Trophoblast cell (in vitro differentiated cells and primary cell): Measurements from ENCODE around the gene PKD1L1.

Experiments used
- DNase-seq, 2 donors: peaks; one replicate each; pipeline ENCODE4 v3.0.0-alpha.2; 2016
- H2AFZ ChIP-seq: 2 replicates; pipeline ENCODE4 v1.6.1; 2013; ENCODE audit warnings: low read length, moderate library complexity, mild to moderate bottlenecking; ENCODE audit not compliant: insufficient read depth, poor library complexity
- H2AK5ac ChIP-seq: 2 replicates; pipeline ENCODE4 v1.6.1; 2013; ENCODE audit warnings: mild to moderate bottlenecking, low read length
- H2BK120ac ChIP-seq: 2 replicates; pipeline ENCODE4 v1.6.1; 2013; ENCODE audit warnings: low read length, mild to moderate bottlenecking, moderate library complexity; ENCODE audit not compliant: insufficient read depth, poor library complexity
- H2BK12ac ChIP-seq: 2 replicates; pipeline ENCODE4 v1.6.1; 2013; ENCODE audit warnings: mild to moderate bottlenecking, low read length, moderate library complexity
- H2BK5ac ChIP-seq: 2 replicates; pipeline ENCODE4 v1.6.1; 2013; ENCODE audit warnings: low read length, low read depth, moderate library complexity, mild to moderate bottlenecking; ENCODE audit not compliant: poor library complexity
- H3K14ac ChIP-seq: 2 replicates; pipeline ENCODE4 v1.6.1; 2013; ENCODE audit warnings: mild to moderate bottlenecking, low read length
- H3K18ac ChIP-seq: 2 replicates; pipeline ENCODE4 v1.6.1; 2013; ENCODE audit warnings: mild to moderate bottlenecking, low read length
- H3K23ac ChIP-seq: 2 replicates; pipeline ENCODE4 v1.6.1; 2013; ENCODE audit warnings: low read length
- H3K27ac ChIP-seq: 2 replicates; pipeline ENCODE4 v1.5.1; 2013; ENCODE audit warnings: low read depth, mild to moderate bottlenecking, inconsistent platforms, low read length, moderate library complexity
- H3K27me3 ChIP-seq: 2 replicates; pipeline ENCODE4 v1.6.1; 2013; ENCODE audit warnings: inconsistent platforms, mild to moderate bottlenecking, low read length, moderate library complexity; ENCODE audit not compliant: insufficient read depth
- H3K36me3 ChIP-seq, 2 experiments: 1 replicate in 1 of 2; 2 replicates in 1 of 2; pipeline ENCODE4 v1.6.1; 2013; ENCODE audit warnings: low read length in 2 of 2, mild to moderate bottlenecking in 2 of 2, moderate library complexity in 1 of 2; ENCODE audit not compliant: insufficient read depth in 2 of 2, control insufficient read depth in 1 of 2
- H3K4ac ChIP-seq: 2 replicates; pipeline ENCODE4 v1.6.1; 2013; ENCODE audit warnings: low read depth, mild to moderate bottlenecking, low read length, moderate library complexity
- H3K4me1 ChIP-seq, 2 experiments: 1 replicate in 1 of 2; 2 replicates in 1 of 2; pipeline ENCODE4 v1.6.1; 2013; ENCODE audit warnings: low read length in 2 of 2, mild to moderate bottlenecking in 2 of 2, moderate library complexity in 1 of 2; ENCODE audit not compliant: insufficient read depth in 2 of 2, control insufficient read depth in 1 of 2
- H3K4me2 ChIP-seq: 2 replicates; pipeline ENCODE4 v1.6.1; 2013; ENCODE audit warnings: inconsistent platforms, mild to moderate bottlenecking, low read length, moderate library complexity
- H3K4me3 ChIP-seq: 2 replicates; pipeline ENCODE4 v1.5.1; 2013; ENCODE audit warnings: mild to moderate bottlenecking, low read depth, low read length, inconsistent platforms
- H3K79me1 ChIP-seq: one replicate; pipeline ENCODE4 v1.6.1; 2013; ENCODE audit warnings: low read length
- H3K79me2 ChIP-seq: 2 replicates; pipeline ENCODE4 v1.6.1; 2013; ENCODE audit warnings: low read length, mild to moderate bottlenecking; ENCODE audit not compliant: control insufficient read depth, insufficient read depth, poor library complexity
- H3K9ac ChIP-seq: 2 replicates; pipeline ENCODE4 v1.6.1; 2013; ENCODE audit warnings: mild to moderate bottlenecking, low read length
- H3K9me3 ChIP-seq: 2 replicates; pipeline ENCODE4 v1.6.1; 2013; ENCODE audit warnings: low read depth, mild to moderate bottlenecking, control low read depth, inconsistent platforms, low read length; ENCODE audit not compliant: insufficient read depth
- H4K12ac ChIP-seq: 2 replicates; pipeline ENCODE4 v1.6.1; 2013; ENCODE audit warnings: low read depth, mild to moderate bottlenecking, low read length, moderate library complexity
- H4K8ac ChIP-seq: 2 replicates; pipeline ENCODE4 v1.6.1; 2013; ENCODE audit warnings: low read depth, mild to moderate bottlenecking, low read length, moderate library complexity
- H4K91ac ChIP-seq: one replicate; pipeline ENCODE4 v1.6.1; 2013; ENCODE audit warnings: low read depth, mild to moderate bottlenecking, low read length, moderate library complexity
- WGBS: extraction: QIAGEN DNeasy Blood & Tissue Kit; methylation state at CpG from one replicate; pipeline ENCODE4 v1.1.7; 2013; ENCODE audit warnings: missing lambda C conversion rate; ENCODE audit not compliant: insufficient read length, insufficient coverage; ENCODE audit errors: extremely low coverage; 5-methylcytosine and 5-hydroxymethylcytosine counted together

PKD1L1 gene

DNA sequence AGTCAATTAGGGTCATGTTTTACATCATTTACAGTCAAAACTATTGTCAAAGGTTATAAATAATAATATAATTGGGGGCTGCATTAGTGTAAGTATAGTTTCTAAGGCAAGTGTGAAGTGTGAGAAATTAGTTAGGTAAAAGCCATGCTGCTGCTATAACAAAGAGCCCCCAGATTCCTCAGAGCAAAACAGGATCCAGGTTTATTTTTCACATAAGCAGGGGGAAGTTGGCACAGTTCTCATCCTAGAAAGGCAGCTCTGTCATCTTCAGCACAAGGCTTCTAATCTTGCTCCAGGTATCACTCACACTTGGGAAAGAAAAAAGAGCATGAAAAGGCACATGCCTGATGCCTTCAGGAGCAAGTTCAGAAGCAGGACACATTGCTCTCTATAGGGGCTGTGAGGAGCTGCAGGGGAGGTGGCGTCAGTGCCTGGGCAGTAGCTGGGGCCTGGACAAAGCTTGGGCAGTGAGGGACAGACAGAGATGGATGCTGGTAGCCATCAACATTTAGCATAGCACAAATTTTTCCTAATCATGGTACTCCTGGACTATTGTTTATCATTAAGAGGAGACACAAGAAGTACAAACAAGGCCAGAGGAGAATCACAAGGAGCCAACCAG lies 170.6 kb downstream of the PKD1L1 start:
- Histone ChIP-seq H3K4ac (no peak overlapping the region), H3K4me2 (no peak overlapping the region), H3K14ac (no peak overlapping the region), H3K4me1 (no peaks in the 10 kb centered on the region), H4K91ac (no peak overlapping the region), H3K4me3 (no peak overlapping the region), H2BK12ac (peak overlapping the region; percentile 30), H3K23ac (no peak overlapping the region), H3K9me3 (peaks cover 2% of the 10 kb centered on the region), H3K9ac (no peak overlapping the region), H3K79me1 (peaks cover 3% of the 10 kb centered on the region), H3K27ac (no peak overlapping the region), H2AFZ (no peak overlapping the region), H3K79me2 (no peaks in the 10 kb centered on the region), H3K27me3 (no peaks in the 10 kb centered on the region), H2AK5ac (peak overlapping the region; percentile 79), H4K8ac (no peak overlapping the region), H2BK120ac (no peak overlapping the region), H3K36me3 (no peaks in the 10 kb centered on the region), H3K18ac (no peak overlapping the region), H2BK5ac (no peak overlapping the region), H4K12ac (no peak overlapping the region)
- WGBS: no CpG with 5 or more reads among the region's 1 CpG
- DNase-seq: peak; percentile 80 to 89

GRCh38 chr7:47776335-47776734 lies 171.9 kb downstream of the PKD1L1 start:
- no peaks in the 10 kb centered on the region for H3K79me2 ChIP-seq
- no peaks in the 10 kb centered on the region for H3K4me1 ChIP-seq
- H3K9ac ChIP-seq: no peak overlapping the region
- no peak overlapping the region for H3K23ac ChIP-seq
- no peak overlapping the region for H2AK5ac ChIP-seq
- WGBS: no CpG with 5 or more reads among the region's 1 CpG
- no peak overlapping the region for H3K4me3 ChIP-seq
- DNase-seq: peak in 1 of 2 donors; percentile 75
- H3K4ac ChIP-seq: no peak overlapping the region
- H3K36me3 ChIP-seq: no peaks in the 10 kb centered on the region
- H3K14ac ChIP-seq: no peak overlapping the region
- H2BK5ac ChIP-seq: no peak overlapping the region
- H3K79me1 ChIP-seq: peaks cover 1% of the 10 kb centered on the region
- no peak overlapping the region for H2AFZ ChIP-seq
- peaks cover 2% of the 10 kb centered on the region for H3K9me3 ChIP-seq
- H3K27ac ChIP-seq: no peak overlapping the region
- no peak overlapping the region for H4K91ac ChIP-seq
- H3K4me2 ChIP-seq: no peak overlapping the region
- H3K18ac ChIP-seq: no peak overlapping the region
- H4K12ac ChIP-seq: no peak overlapping the region
- no peak overlapping the region for H4K8ac ChIP-seq
- H3K27me3 ChIP-seq: no peaks in the 10 kb centered on the region
- H2BK120ac ChIP-seq: no peak overlapping the region
- H2BK12ac ChIP-seq: no peak overlapping the region

DNA sequence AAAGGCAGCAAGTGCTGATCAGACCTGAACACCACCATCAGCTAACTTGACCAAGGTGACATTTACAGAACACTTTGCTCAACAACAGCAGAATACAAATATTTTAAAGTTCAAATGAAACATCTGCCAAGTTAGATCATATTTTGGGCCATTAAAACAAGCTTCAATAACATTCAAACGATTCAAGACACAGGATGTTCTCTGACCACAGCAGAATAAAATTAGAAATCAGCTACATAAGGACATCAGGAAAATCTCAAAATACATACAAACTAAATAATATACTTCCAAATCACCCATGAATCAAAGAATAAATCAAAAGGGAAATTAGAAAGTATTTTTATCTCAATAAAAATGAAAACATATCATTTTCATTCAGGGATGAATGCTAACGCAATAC lies 173.0 kb downstream of the PKD1L1 start:
- H3K79me1 ChIP-seq: peaks cover 1% of the 10 kb centered on the region
- no peak overlapping the region for H4K8ac ChIP-seq
- no peak overlapping the region for H3K18ac ChIP-seq
- H2BK120ac ChIP-seq: no peak overlapping the region
- H4K91ac ChIP-seq: no peak overlapping the region
- H3K4ac ChIP-seq: no peak overlapping the region
- H2AFZ ChIP-seq: no peak overlapping the region
- no peak overlapping the region for H2BK12ac ChIP-seq
- H3K36me3 ChIP-seq: no peaks in the 10 kb centered on the region
- H3K9ac ChIP-seq: no peak overlapping the region
- no peak overlapping the region for H2BK5ac ChIP-seq
- H3K79me2 ChIP-seq: no peaks in the 10 kb centered on the region
- H3K9me3 ChIP-seq: peaks cover 2% of the 10 kb centered on the region
- no peak overlapping the region for H3K23ac ChIP-seq
- no peak overlapping the region for H3K4me3 ChIP-seq
- H3K27ac ChIP-seq: no peak overlapping the region
- H4K12ac ChIP-seq: no peak overlapping the region
- H2AK5ac ChIP-seq: no peak overlapping the region
- no CpG with 5 or more reads among the region's 2 CpGs for WGBS
- DNase-seq: no peak
- H3K14ac ChIP-seq: no peak overlapping the region
- H3K4me2 ChIP-seq: no peak overlapping the region
- no peaks in the 10 kb centered on the region for H3K27me3 ChIP-seq
- H3K4me1 ChIP-seq: no peaks in the 10 kb centered on the region

GRCh38 chr7:47772492-47772891 lies 175.8 kb downstream of the PKD1L1 start:
- H4K91ac ChIP-seq: no peak overlapping the region
- no peak overlapping the region for H4K12ac ChIP-seq
- no peak overlapping the region for H2BK5ac ChIP-seq
- H3K79me2 ChIP-seq: no peaks in the 10 kb centered on the region
- no peak overlapping the region for H3K9ac ChIP-seq
- H3K4me3 ChIP-seq: no peak overlapping the region
- no peak overlapping the region for H4K8ac ChIP-seq
- H2AK5ac ChIP-seq: no peak overlapping the region
- peaks cover 3 to 6% of the 10 kb centered on the region in 2 experiments for H3K4me1 ChIP-seq
- no peak overlapping the region for H3K4me2 ChIP-seq
- H3K23ac ChIP-seq: no peak overlapping the region
- H3K4ac ChIP-seq: no peak overlapping the region
- WGBS: no CpG with 5 or more reads among the region's 4 CpGs
- H2BK120ac ChIP-seq: no peak overlapping the region
- no peak overlapping the region for H2AFZ ChIP-seq
- H3K36me3 ChIP-seq: no peaks in the 10 kb centered on the region
- H3K79me1 ChIP-seq: peaks cover 4% of the 10 kb centered on the region
- no peaks in the 10 kb centered on the region for H3K9me3 ChIP-seq
- no peak overlapping the region for H2BK12ac ChIP-seq
- H3K18ac ChIP-seq: no peak overlapping the region
- H3K14ac ChIP-seq: no peak overlapping the region
- no peaks in the 10 kb centered on the region for H3K27me3 ChIP-seq
- no peak for DNase-seq
- no peak overlapping the region for H3K27ac ChIP-seq
